Upper lobe of left lung (tissue), 6 donors: ENCODE data around the gene AJAP1. TPM values are rescaled to one million over a fixed set of nuclear protein-coding genes. Genes with fewer than 3 reads are reported as not detected.

Experiments used
- ATAC-seq, 2 donors: fragments of 200-7000 bp; cut with Tn5 transposase; one replicate each; pipeline ENCODE4 v1.9.1; 2022; ENCODE audit warnings: mild to moderate bottlenecking in 2 of 2, moderate library complexity in 2 of 2; ENCODE audit not compliant: low FRiP score in 2 of 2
- DNase-seq, 2 donors: peaks; one replicate each; pipeline ENCODE4 v3.0.0-alpha.2; 2019 to 2020
- H3K27ac ChIP-seq, 4 donors: fragments of 200-600 bp; sonication (generic); one replicate each; pipeline ENCODE4 v1.5.1; 2016 to 2019
- H3K27me3 ChIP-seq, 4 donors: fragments of 200-600 bp; sonication (generic); one replicate each; pipeline ENCODE4 v1.5.1; 2017 to 2019
- H3K36me3 ChIP-seq, 4 donors: fragments of 200-600 bp; sonication (generic); one replicate each; pipeline ENCODE4 v1.5.1; 2016 to 2019
- H3K4me1 ChIP-seq, 4 donors: fragments of 200-600 bp; sonication (generic); one replicate each; pipeline ENCODE4 v1.5.1; 2018 to 2019
- H3K4me3 ChIP-seq, 4 donors: fragments of 200-600 bp; sonication (generic); one replicate each; pipeline ENCODE4 v1.5.1; 2017 to 2019; ENCODE audit warnings: mild to moderate bottlenecking in 2 of 4, moderate library complexity in 1 of 4
- H3K9me3 ChIP-seq, 4 donors: fragments of 200-600 bp; sonication (generic); one replicate each; pipeline ENCODE4 v1.5.1; 2018 to 2019
- EP300 ChIP-seq, 4 donors: sonication (generic); formaldehyde crosslinking; IDR thresholded peaks; one replicate each; pipeline ENCODE4 v1.5.1; 2017; ENCODE audit warnings: antibody characterized with exemption in 4 of 4, control low read depth in 2 of 4
- POLR2A ChIP-seq, 4 donors: fragments of 450-650 bp; IDR thresholded peaks; one replicate each; pipeline ENCODE4 v1.5.1; 2016 to 2017; ENCODE audit warnings: antibody characterized with exemption in 4 of 4, mild to moderate bottlenecking in 2 of 4
- POLR2AphosphoS5 ChIP-seq, 2 donors: sonication (generic); formaldehyde crosslinking; IDR thresholded peaks; one replicate each; pipeline ENCODE4 v1.5.1; 2017; ENCODE audit warnings: antibody characterized with exemption in 2 of 2
- WGBS, 2 donors: methylation state at CpG; one replicate each; pipeline ENCODE4 v1.1.5; 2017 to 2018; 5-methylcytosine and 5-hydroxymethylcytosine counted together
- total RNA-seq, 6 donors: library from RNA; depleted of rRNA in 4 of 6; stranded (reverse); fragments of >200 nt in 4 of 6; gene quantifications; one replicate each; pipeline versions ENCODE4 v1.1.0 to v1.2.1, GENCODE V29; 2016 to 2021
- TF ChIP-seq, protein P1 (sequence below), 6 experiments: fragments of 450-650 bp in 4 of 6; fragments of 200-600 bp in 2 of 6; sonication (generic) in 2 of 6; IDR thresholded peaks; one replicate each; pipeline ENCODE4 v1.5.1; 2016 to 2019; ENCODE audit warnings: antibody characterized with exemption in 6 of 6
- donor health status: DM: no; HTN: no; CAD: no; lungs with moderate emphysema.
- donor health status: DM: no; HTN: yes; CAD: no; lungs with severe emphysema.

AJAP1 gene
- total RNA-seq, 6 donors from 2014 or later = 0.54 to 4.6 (median 2.9) TPM

DNA sequence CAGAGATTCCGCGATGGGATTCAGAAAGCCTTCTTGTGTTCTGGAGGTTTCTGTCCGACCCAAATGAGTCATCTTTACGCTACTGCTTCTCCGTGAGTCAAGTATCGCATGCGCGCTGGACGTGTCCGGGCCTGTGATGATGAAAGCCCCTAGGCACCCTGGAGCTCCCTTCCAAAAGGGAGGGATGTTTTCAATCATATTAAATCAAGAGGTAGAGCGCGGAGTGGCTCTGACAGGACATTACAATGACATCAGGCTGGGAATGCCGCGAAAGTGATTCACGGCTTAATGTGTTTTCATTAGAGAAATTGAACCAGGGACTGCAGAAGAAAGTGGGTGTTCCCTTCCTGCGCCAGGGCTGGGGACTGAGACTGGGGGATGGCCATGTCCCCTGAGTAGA lies 48.5 kb downstream of the AJAP1 start:
- TF ChIP-seq, protein P1, sequence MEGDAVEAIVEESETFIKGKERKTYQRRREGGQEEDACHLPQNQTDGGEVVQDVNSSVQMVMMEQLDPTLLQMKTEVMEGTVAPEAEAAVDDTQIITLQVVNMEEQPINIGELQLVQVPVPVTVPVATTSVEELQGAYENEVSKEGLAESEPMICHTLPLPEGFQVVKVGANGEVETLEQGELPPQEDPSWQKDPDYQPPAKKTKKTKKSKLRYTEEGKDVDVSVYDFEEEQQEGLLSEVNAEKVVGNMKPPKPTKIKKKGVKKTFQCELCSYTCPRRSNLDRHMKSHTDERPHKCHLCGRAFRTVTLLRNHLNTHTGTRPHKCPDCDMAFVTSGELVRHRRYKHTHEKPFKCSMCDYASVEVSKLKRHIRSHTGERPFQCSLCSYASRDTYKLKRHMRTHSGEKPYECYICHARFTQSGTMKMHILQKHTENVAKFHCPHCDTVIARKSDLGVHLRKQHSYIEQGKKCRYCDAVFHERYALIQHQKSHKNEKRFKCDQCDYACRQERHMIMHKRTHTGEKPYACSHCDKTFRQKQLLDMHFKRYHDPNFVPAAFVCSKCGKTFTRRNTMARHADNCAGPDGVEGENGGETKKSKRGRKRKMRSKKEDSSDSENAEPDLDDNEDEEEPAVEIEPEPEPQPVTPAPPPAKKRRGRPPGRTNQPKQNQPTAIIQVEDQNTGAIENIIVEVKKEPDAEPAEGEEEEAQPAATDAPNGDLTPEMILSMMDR (IDR thresholded peaks at IDR 0.05) = no peak
- TF ChIP-seq POLR2A (IDR thresholded peaks at IDR 0.05) = no peak
- no peak for TF ChIP-seq EP300 (IDR thresholded peaks at IDR 0.05)
- no peak for TF ChIP-seq POLR2AphosphoS5 (IDR thresholded peaks at IDR 0.05)
- ATAC-seq (no peak), DNase-seq (no peak)
- H3K27ac ChIP-seq = no peak overlapping the region
- H3K27me3 ChIP-seq = no peaks in the 10 kb centered on the region
- no peaks in the 10 kb centered on the region for H3K4me1 ChIP-seq
- H3K4me3 ChIP-seq = no peak overlapping the region
- no peaks in the 10 kb centered on the region for H3K36me3 ChIP-seq
- 93% methylated on average over 14 to 16 of the region's 16 CpGs for WGBS, 2 donors
- H3K9me3 ChIP-seq = no peaks in the 10 kb centered on the region

DNA sequence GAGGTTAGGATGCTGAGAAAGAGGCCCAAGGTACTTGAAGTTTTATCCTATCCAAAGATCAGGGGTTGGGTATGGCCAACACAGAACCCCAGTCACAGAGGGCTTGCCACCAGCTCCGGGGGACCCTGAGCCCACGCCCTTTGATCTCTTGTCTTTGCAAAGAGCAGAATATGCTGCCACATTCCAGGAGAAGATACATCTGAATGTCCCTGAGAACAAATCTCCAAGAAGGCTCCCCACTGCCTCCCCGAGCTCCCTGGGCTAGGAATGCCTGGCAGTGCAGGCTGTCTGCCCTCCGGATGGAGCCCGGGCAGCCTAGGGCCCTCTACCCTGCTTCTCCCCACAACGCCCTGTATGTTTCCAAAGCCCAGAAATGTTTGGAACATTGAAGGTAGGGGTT lies 49.2 kb downstream of the AJAP1 start:
- 61 to 69% methylated on average over 6 of the region's 6 CpGs for WGBS, 2 donors
- Histone ChIP-seq H3K36me3 (no peaks in the 10 kb centered on the region), H3K27ac (no peak overlapping the region), H3K4me1 (no peaks in the 10 kb centered on the region), H3K27me3 (no peaks in the 10 kb centered on the region), H3K9me3 (no peaks in the 10 kb centered on the region), H3K4me3 (no peak overlapping the region)
- no peak for ATAC-seq
- DNase-seq = no peak
- TF ChIP-seq, protein P1 (IDR thresholded peaks at IDR 0.05) = no peak
- TF ChIP-seq POLR2AphosphoS5 (IDR thresholded peaks at IDR 0.05) = no peak
- TF ChIP-seq POLR2A (IDR thresholded peaks at IDR 0.05) = no peak

DNA sequence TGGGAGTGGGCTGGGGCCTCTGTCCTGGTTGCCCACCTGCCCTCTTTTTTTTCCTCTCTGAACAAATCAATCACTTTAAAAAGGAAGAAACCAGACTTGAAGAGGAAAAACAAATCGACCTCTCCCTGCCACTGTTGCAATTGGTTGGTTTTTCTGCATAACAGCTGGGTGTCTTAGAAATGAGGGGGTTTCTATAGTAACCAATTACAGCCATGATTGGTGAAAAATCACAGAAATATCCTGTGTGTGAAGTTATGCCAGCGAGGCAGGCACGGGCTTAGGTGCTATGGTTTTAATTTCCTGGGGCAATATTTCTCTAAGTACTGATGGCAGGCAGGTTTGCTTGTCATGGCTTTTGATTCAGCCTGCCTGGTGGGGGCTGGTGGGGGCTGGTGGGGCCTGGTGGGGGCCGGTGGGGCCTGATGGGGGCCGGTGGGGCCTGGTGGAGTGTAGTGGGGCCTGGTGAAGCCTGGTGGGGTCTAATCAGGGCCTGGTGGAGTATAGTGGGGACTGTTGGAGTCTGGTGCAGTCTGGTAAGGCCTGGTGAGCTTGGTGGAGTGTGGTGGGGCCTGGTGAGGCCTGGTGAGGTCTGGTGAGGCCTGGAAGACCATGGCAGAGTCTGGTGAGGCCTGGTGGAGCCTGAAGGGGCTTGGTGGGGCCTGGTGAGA lies 54.6 kb downstream of the AJAP1 start:
- Histone ChIP-seq H3K27ac (no peak overlapping the region), H3K27me3 (peaks cover 0 to 11% (median 2%) of the 10 kb centered on the region in 4 donors), H3K4me1 (peaks cover 0 to 12% (median 0%) of the 10 kb centered on the region in 4 donors), H3K9me3 (no peaks in the 10 kb centered on the region), H3K4me3 (no peak overlapping the region), H3K36me3 (no peaks in the 10 kb centered on the region)
- TF ChIP-seq, protein P1 (IDR thresholded peaks at IDR 0.05) = no peak
- no peak for TF ChIP-seq POLR2A (IDR thresholded peaks at IDR 0.05)
- TF ChIP-seq EP300 (IDR thresholded peaks at IDR 0.05) = no peak
- TF ChIP-seq POLR2AphosphoS5 (IDR thresholded peaks at IDR 0.05) = no peak
- DNase-seq (no peak), ATAC-seq (no peak)
- 68 to 83% methylated on average over 3 to 5 of the region's 5 CpGs for WGBS, 2 donors

DNA sequence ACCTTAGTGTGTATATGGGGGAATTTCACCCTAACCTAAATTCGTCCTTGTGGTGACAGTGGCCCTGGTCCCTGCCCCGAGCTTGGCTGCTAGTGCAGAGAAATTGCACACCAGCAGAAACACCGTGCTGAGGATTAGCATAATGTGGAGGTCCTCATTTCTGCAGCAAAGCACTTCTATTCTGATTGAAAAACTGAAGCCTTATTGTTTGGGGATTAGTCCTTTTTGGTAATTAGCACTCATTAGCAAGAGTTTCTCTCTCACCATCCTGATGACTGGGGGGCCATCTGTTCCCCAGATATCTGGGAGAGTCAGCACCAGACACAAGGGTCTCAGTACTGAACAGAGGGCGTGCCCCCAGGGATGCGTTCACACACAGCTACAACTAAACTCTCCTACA lies 55.2 kb downstream of the AJAP1 start:
- 85 to 93% methylated on average over 3 to 5 of the region's 5 CpGs for WGBS, 2 donors
- peaks cover 0 to 11% (median 2%) of the 10 kb centered on the region in 4 donors for H3K27me3 ChIP-seq

More for the DNA sequence above, 55.2 kb downstream of the AJAP1 start:
- ATAC-seq (no peak), DNase-seq (no peak)
- Histone ChIP-seq H3K4me1 (peaks cover 0 to 12% (median 0%) of the 10 kb centered on the region in 4 donors), H3K27ac (no peak overlapping the region), H3K36me3 (no peaks in the 10 kb centered on the region), H3K4me3 (no peak overlapping the region), H3K9me3 (no peaks in the 10 kb centered on the region)
- TF ChIP-seq POLR2AphosphoS5 (IDR thresholded peaks at IDR 0.05) (no peak), EP300 (IDR thresholded peaks at IDR 0.05) (no peak), POLR2A (IDR thresholded peaks at IDR 0.05) (no peak)
- TF ChIP-seq, protein P1 (IDR thresholded peaks at IDR 0.05) = no peak
